ENCODE measurements around the gene PADI1. TPM values are rescaled to one million over a fixed set of nuclear protein-coding genes. Genes with fewer than 3 reads are reported as not detected.

PADI1 gene
- total RNA-seq, 2 experiments from 2014 or later = not detected

GRCh38 chr1:17190010-17190995, 14.6 kb upstream of the PADI1 start:
- Mint-ChIP-seq H3K27me3 (peaks cover 14% of the 10 kb centered on the region), H3K4me3 (no peak overlapping the region), H3K36me3 (no peaks in the 10 kb centered on the region), H3K27ac (no peak overlapping the region), H3K4me1 (peaks cover 15% of the 10 kb centered on the region), H3K9me3 (peaks cover 7% of the 10 kb centered on the region)
- DNase-seq = no peak

- Mint-ChIP-seq H3K9me3 (peaks cover 7% of the 10 kb centered on the region), H3K27me3 (peaks cover 15% of the 10 kb centered on the region), H3K36me3 (no peaks in the 10 kb centered on the region), H3K4me1 (peaks cover 2% of the 10 kb centered on the region), H3K4me3 (no peak overlapping the region), H3K27ac (no peak overlapping the region)
- DNase-seq = no peak
These were observed 13.0 kb upstream of the PADI1 start for GRCh38 chr1:17191990-17192242.

GRCh38 chr1:17192394-17193221, 12.3 kb upstream of the PADI1 start:
- Mint-ChIP-seq H3K27me3 (peaks cover 17% of the 10 kb centered on the region), H3K4me3 (no peak overlapping the region), H3K27ac (no peak overlapping the region)

GRCh38 chr1:17193222-17194132, 11.5 kb upstream of the PADI1 start:
- peaks cover 17% of the 10 kb centered on the region for H3K27me3 Mint-ChIP-seq
- H3K4me1 Mint-ChIP-seq = peaks cover 3% of the 10 kb centered on the region
- no peak overlapping the region for H3K27ac Mint-ChIP-seq
- H3K36me3 Mint-ChIP-seq = no peaks in the 10 kb centered on the region
- peaks cover 3% of the 10 kb centered on the region for H3K9me3 Mint-ChIP-seq
- H3K4me3 Mint-ChIP-seq = no peak overlapping the region
- DNase-seq = no peak

More at GRCh38 chr1:17192394-17193221, 12.3 kb upstream of the PADI1 start:
- no peaks in the 10 kb centered on the region for H3K36me3 Mint-ChIP-seq
- H3K4me1 Mint-ChIP-seq = no peaks in the 10 kb centered on the region
- peaks cover 7% of the 10 kb centered on the region for H3K9me3 Mint-ChIP-seq
- DNase-seq = no peak

GRCh38 chr1:17194133-17194475, 10.8 kb upstream of the PADI1 start:
- Mint-ChIP-seq H3K36me3 (no peaks in the 10 kb centered on the region), H3K9me3 (no peaks in the 10 kb centered on the region), H3K27me3 (peaks cover 17% of the 10 kb centered on the region), H3K4me3 (no peak overlapping the region), H3K4me1 (peaks cover 4% of the 10 kb centered on the region), H3K27ac (no peak overlapping the region)
- DNase-seq = no peak

GRCh38 chr1:17194615-17195528, 10.1 kb upstream of the PADI1 start:
- no peaks in the 10 kb centered on the region for H3K9me3 Mint-ChIP-seq
- H3K27ac Mint-ChIP-seq = no peak overlapping the region
- H3K4me1 Mint-ChIP-seq = peaks cover 11% of the 10 kb centered on the region
- H3K36me3 Mint-ChIP-seq = no peaks in the 10 kb centered on the region
- H3K27me3 Mint-ChIP-seq = peaks cover 17% of the 10 kb centered on the region
- no peak for DNase-seq
- H3K4me3 Mint-ChIP-seq = no peak overlapping the region

GRCh38 chr1:17195731-17196130, 9.2 kb upstream of the PADI1 start:
- H3K27me3 Mint-ChIP-seq = peaks cover 15% of the 10 kb centered on the region
- H3K9me3 Mint-ChIP-seq = no peaks in the 10 kb centered on the region
- no peaks in the 10 kb centered on the region for H3K36me3 Mint-ChIP-seq
- H3K4me1 Mint-ChIP-seq = peaks cover 14% of the 10 kb centered on the region
- H3K27ac Mint-ChIP-seq = no peak overlapping the region
- DNase-seq = no peak
- H3K4me3 Mint-ChIP-seq = no peak overlapping the region

GRCh38 chr1:17196496-17197185, 8.3 kb upstream of the PADI1 start:
- no peak for DNase-seq

GRCh38 chr1:17197696-17198095, 7.2 kb upstream of the PADI1 start:
- Mint-ChIP-seq H3K27me3 (peaks cover 16% of the 10 kb centered on the region), H3K4me1 (peaks cover 29% of the 10 kb centered on the region), H3K9me3 (no peaks in the 10 kb centered on the region), H3K36me3 (no peaks in the 10 kb centered on the region), H3K27ac (no peak overlapping the region), H3K4me3 (no peak overlapping the region)
- DNase-seq = no peak

More at GRCh38 chr1:17196496-17197185, 8.3 kb upstream of the PADI1 start:
- Mint-ChIP-seq H3K4me1 (peaks cover 22% of the 10 kb centered on the region), H3K4me3 (no peak overlapping the region), H3K27me3 (peaks cover 16% of the 10 kb centered on the region), H3K36me3 (no peaks in the 10 kb centered on the region), H3K9me3 (no peaks in the 10 kb centered on the region), H3K27ac (no peak overlapping the region)

- Mint-ChIP-seq H3K36me3 (no peaks in the 10 kb centered on the region), H3K9me3 (no peaks in the 10 kb centered on the region), H3K4me3 (no peak overlapping the region), H3K4me1 (peaks cover 31% of the 10 kb centered on the region), H3K27me3 (peaks cover 23% of the 10 kb centered on the region), H3K27ac (no peak overlapping the region)
- DNase-seq = no peak
These were observed 6.3 kb upstream of the PADI1 start for GRCh38 chr1:17198476-17199258.

GRCh38 chr1:17199267-17200044, 5.5 kb upstream of the PADI1 start:
- H3K36me3 Mint-ChIP-seq = no peaks in the 10 kb centered on the region
- H3K4me1 Mint-ChIP-seq = peaks cover 31% of the 10 kb centered on the region
- no peaks in the 10 kb centered on the region for H3K9me3 Mint-ChIP-seq
- no peak overlapping the region for H3K27ac Mint-ChIP-seq
- peak; percentile 18 for DNase-seq
- no peak overlapping the region for H3K4me3 Mint-ChIP-seq
- H3K27me3 Mint-ChIP-seq = peaks cover 25% of the 10 kb centered on the region

- Mint-ChIP-seq H3K4me1 (peaks cover 31% of the 10 kb centered on the region), H3K36me3 (no peaks in the 10 kb centered on the region), H3K27ac (no peak overlapping the region), H3K9me3 (no peaks in the 10 kb centered on the region), H3K4me3 (no peak overlapping the region), H3K27me3 (peaks cover 28% of the 10 kb centered on the region)
- no peak for DNase-seq
These were observed 4.7 kb upstream of the PADI1 start for GRCh38 chr1:17200246-17200645.
